Omental fat pad (tissue), 4 donors: Measurements from ENCODE around the gene PRR35. TPM values are rescaled to one million over a fixed set of nuclear protein-coding genes. Genes with fewer than 3 reads are reported as not detected.

ENCODE experiments used
- ATAC-seq: fragments of 150-250 bp; one replicate; pipeline ENCODE4 v1.9.1; 2016; ENCODE audit warnings: mild to moderate bottlenecking, moderate library complexity; ENCODE audit not compliant: low FRiP score
- DNase-seq: peaks from one replicate; pipeline ENCODE4 v3.0.0-alpha.2; 2019; ENCODE audit warnings: low spot score
- total RNA-seq, 4 donors: library from RNA; depleted of rRNA; stranded (reverse); fragments of >200 nt; gene quantifications; one replicate each; pipeline ENCODE4 v1.1.0, GENCODE V29; 2016
- TF ChIP-seq, protein P1 (sequence below), 3 donors: fragments of 450-650 bp; IDR thresholded peaks; one replicate each; pipeline ENCODE4 v1.5.1; 2016 to 2017; ENCODE audit warnings: antibody characterized with exemption in 3 of 3, mild to moderate bottlenecking in 3 of 3, moderate library complexity in 2 of 3

The PRR35 gene
- total RNA-seq, 4 donors from 2014 or later = 0.19 TPM; not detected in 3

DNA sequence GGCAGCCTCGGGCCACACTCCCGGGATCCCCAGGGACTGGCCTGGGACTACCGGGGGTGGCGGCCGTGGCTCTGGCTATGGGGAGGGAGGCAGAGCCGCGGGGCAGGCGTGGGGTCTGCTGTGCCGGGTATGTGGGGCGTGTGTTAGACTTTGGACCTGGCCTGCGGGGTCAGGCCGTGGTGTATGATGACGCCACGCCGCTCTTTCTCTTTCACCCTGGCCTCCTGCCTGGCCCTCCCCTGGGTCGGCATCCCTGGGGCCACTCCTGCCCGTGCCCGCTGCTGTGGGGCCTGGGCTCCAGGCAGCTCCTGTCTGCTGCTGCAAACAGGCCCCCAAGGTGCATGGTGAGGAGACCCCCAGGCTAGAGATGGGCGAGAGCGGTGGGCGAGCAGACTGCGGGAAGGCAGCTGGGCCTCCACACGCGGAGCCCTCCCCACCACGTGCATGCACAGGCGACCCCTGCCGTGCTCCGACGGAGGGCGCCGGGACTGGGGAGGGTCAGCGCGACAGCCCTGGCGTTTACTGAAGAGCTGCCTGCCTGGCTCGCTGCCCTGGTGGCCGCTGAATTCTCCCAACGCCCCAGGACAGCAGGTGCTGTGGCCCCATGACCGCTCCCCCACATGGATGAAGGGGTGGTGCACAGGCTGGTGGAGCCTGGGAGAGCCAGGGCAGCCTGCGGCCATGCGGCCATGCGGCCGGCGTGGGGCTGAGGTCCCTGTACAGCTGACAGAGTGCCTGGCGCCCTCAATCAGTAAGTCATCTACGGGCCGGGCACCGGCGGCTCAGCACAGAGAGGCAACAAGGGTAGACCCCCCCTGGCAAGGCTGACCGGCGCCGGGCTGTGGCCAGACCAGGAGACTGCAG lies 16.7 kb upstream of the PRR35 start:
- DNase-seq = no peak
- TF ChIP-seq, protein P1, sequence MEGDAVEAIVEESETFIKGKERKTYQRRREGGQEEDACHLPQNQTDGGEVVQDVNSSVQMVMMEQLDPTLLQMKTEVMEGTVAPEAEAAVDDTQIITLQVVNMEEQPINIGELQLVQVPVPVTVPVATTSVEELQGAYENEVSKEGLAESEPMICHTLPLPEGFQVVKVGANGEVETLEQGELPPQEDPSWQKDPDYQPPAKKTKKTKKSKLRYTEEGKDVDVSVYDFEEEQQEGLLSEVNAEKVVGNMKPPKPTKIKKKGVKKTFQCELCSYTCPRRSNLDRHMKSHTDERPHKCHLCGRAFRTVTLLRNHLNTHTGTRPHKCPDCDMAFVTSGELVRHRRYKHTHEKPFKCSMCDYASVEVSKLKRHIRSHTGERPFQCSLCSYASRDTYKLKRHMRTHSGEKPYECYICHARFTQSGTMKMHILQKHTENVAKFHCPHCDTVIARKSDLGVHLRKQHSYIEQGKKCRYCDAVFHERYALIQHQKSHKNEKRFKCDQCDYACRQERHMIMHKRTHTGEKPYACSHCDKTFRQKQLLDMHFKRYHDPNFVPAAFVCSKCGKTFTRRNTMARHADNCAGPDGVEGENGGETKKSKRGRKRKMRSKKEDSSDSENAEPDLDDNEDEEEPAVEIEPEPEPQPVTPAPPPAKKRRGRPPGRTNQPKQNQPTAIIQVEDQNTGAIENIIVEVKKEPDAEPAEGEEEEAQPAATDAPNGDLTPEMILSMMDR (IDR thresholded peaks at IDR 0.05) = no peak
- ATAC-seq = no peak

DNA sequence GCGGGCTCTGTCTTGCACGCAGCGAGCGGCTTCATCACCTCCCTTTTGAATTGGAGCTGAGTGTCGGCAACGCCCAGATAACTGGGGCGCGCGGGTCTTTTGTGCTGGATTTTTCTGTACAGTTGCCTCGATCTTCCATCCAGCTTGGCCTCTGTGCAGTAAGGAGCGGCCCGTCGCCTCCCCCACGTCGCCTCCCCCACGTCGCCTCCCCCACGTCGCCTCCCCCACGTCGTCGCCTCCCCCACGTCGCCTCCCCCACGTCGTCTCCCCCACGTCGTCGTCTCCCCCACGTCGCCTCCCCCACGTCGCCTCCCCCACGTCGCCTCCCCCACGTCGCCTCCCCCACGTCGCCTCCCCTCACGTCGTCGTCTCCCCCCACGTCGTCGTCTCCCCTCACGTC lies 15.7 kb upstream of the PRR35 start:
- ATAC-seq (no peak), DNase-seq (no peak)
- TF ChIP-seq, protein P1 (IDR thresholded peaks at IDR 0.05) = no peak

DNA sequence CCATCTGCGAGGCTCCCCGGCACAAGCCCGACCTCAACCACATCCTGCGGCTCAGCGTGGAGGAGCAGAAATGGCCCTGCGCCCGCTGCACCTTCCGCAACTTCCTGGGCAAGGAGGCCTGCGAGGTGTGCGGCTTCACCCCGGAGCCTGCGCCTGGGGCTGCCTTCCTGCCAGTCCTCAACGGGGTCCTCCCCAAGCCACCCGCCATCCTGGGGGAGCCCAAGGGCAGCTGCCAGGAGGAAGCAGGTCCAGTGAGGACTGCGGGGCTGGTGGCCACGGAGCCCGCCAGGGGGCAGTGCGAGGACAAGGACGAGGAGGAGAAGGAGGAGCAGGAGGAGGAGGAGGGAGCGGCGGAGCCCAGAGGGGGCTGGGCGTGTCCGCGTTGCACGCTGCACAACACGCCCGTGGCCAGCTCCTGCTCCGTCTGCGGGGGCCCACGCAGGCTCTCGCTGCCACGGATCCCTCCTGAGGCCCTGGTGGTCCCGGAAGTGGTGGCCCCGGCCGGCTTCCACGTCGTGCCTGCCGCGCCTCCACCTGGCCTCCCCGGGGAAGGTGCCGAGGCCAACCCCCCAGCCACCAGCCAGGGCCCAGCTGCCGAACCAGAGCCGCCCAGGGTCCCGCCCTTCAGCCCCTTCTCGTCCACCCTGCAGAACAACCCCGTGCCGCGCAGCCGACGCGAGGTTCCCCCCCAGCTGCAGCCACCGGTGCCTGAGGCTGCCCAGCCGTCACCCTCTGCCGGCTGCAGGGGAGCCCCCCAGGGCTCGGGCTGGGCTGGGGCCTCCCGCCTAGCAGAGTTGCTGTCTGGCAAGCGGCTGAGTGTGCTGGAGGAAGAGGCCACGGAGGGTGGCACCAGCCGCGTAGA lies 13.1 kb upstream of the PRR35 start:
- TF ChIP-seq, protein P1 (IDR thresholded peaks at IDR 0.05) = no peak
- ATAC-seq (no peak), DNase-seq (no peak)

DNA sequence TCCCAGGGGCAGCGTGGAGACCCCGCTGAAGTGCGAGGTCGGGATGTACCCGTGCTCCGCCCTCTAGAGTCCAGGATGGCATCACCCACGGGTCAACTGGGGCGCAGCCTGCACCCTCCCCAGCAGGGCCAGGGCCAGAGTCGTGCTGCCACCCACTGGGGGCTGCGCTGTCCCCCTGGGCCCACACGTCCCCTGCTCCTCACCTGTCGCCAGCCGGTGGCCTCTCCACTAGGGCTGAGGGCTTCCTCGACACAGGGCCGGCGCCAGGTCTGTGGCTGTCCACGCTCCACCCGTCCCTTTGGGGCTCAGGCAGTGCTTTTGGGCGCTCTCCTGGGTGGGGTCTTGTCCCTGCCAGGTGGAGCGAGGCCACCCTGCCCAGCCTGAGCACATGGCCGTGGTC lies 11.6 kb upstream of the PRR35 start:
- TF ChIP-seq, protein P1 (IDR thresholded peaks at IDR 0.05) = no peak
- no peak for ATAC-seq
- no peak for DNase-seq

DNA sequence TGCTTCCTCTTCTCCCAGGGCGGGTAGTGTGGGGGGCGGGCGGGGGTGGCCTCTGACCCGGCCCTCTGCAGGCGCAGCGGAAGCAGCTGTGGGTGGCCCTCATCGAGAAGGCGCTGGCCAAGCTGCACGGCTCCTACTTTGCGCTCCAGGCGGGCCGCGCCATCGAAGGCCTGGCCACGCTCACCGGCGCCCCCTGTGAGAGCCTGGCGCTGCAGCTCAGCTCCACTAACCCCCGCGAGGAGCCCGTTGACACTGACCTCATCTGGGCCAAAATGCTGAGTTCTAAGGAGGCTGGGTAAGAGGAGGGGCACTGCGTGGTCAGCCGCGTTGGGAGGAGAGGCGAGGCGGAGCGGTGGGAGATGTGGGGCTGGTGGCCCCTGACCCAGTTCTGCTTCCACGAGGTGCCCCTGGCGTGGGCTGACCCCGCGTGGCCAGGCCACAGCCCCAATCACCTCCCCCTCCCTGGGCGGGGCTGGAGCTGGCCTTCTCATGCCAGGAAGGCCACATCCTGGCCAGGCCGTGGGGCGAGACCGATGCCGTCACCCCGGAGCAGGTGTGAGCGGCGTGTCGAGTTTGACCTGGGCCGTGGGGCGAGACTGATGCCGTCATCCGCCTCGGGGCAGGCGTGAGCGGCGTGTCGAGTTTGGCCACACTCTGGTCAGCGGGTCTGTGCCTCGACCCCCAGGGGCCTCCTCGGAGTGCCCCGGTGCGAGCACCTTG lies 10.5 kb upstream of the PRR35 start:
- DNase-seq (no peak), ATAC-seq (no peak)
- TF ChIP-seq, protein P1 (IDR thresholded peaks at IDR 0.05) = no peak

DNA sequence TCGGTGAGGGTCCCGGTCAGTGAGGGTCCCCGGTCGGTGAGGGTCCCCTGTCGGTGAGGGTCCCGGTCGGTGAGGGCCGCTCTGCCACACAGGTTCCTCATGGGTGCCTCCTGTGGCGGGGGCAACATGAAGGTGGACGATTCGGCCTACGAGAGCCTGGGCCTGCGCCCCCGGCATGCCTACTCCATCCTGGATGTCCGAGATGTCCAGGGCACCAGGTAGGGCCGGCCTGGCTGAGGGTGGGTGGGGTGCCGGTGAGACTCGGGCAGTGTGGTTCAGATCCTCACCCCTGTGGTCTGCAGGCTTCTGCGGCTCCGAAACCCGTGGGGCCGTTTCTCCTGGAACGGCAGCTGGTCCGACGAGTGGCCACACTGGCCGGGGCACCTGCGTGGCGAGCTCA lies 9.0 kb upstream of the PRR35 start:
- TF ChIP-seq, protein P1 (IDR thresholded peaks at IDR 0.05) = no peak
- no peak for ATAC-seq

More for the DNA sequence above, 9.0 kb upstream of the PRR35 start:
- no peak for DNase-seq
